HEK293 (cell line): ENCODE results near the gene MYD88.

Source experiments
- CTCF ChIA-PET: fragments of 350-600 bp; formaldehyde crosslinking; extraction: SDS; loops from one replicate; lab custom pipeline; 2021; ENCODE audit warnings: antibody characterized with exemption; lab: Yijun Ruan, JAX
- POLR2A ChIA-PET: fragments of 300-600 bp; formaldehyde crosslinking; extraction: SDS; loops from one replicate; lab custom pipeline; 2020; ENCODE audit warnings: antibody characterized with exemption, inconsistent platforms; lab: Yijun Ruan, JAX
- H3K27ac ChIP-seq: fragments of 200-500 bp; sonication (Bioruptor generic); 2 replicates; pipeline ENCODE4 v1.5.1; 2014; ENCODE audit warnings: low read depth, low read length, control low read depth, inconsistent platforms; ENCODE audit errors: extremely low read depth
- H3K36me3 ChIP-seq, 2 experiments: fragments of 200-500 bp in 1 of 2; sonication (Bioruptor generic) in 1 of 2; 1 replicate in 1 of 2; 2 replicates in 1 of 2; pipeline ENCODE4 v1.5.1; 2014 to 2017; ENCODE audit warnings: inconsistent platforms in 2 of 2, low read length in 2 of 2; ENCODE audit not compliant: control insufficient read depth in 2 of 2, insufficient read depth in 1 of 2
- H3K4me1 ChIP-seq: fragments of 200-500 bp; sonication (Bioruptor generic); 2 replicates; pipeline ENCODE4 v1.5.1; 2014; ENCODE audit warnings: mild to moderate bottlenecking, low read length, inconsistent platforms; ENCODE audit not compliant: control insufficient read depth, insufficient read depth
- H3K4me3 ChIP-seq: 2 replicates; pipeline ENCODE4 v1.5.1; 2011; ENCODE audit warnings: low read depth, mild to moderate bottlenecking, control low read depth, low read length, moderate library complexity
- H3K9me3 ChIP-seq: fragments of 200-500 bp; sonication (Bioruptor generic); 2 replicates; pipeline ENCODE4 v1.5.1; 2014; ENCODE audit warnings: low read depth, low read length, inconsistent platforms; ENCODE audit not compliant: control insufficient read depth, insufficient read depth
- BCL11B ChIP-seq: fragments of 450-650 bp; formaldehyde crosslinking; IDR thresholded peaks from 2 replicates; pipeline ENCODE4 v1.5.1; 2016; ENCODE audit warnings: low read depth, missing biosample characterization, missing genetic modification characterization
- GFI1B ChIP-seq: fragments of 450-650 bp; formaldehyde crosslinking; IDR thresholded peaks from 2 replicates; pipeline ENCODE4 v1.5.1; 2016; ENCODE audit warnings: missing biosample characterization, missing genetic modification characterization
- IKZF3 ChIP-seq: fragments of 450-650 bp; IDR thresholded peaks from 2 replicates; pipeline ENCODE4 v1.5.0; 2018; ENCODE audit warnings: missing biosample characterization, mild to moderate bottlenecking, missing genetic modification characterization, moderate library complexity
- KLF7 ChIP-seq: fragments of 450-650 bp; formaldehyde crosslinking; IDR thresholded peaks from 2 replicates; pipeline ENCODE4 v1.5.1; 2016; ENCODE audit warnings: missing biosample characterization, missing genetic modification characterization, borderline replicate concordance
- MZF1 ChIP-seq: fragments of 450-650 bp; formaldehyde crosslinking; IDR thresholded peaks from 2 replicates; pipeline ENCODE4 v1.5.1; 2017; ENCODE audit warnings: missing biosample characterization, missing genetic modification characterization, borderline replicate concordance
- OVOL3 ChIP-seq: fragments of 450-650 bp; formaldehyde crosslinking; IDR thresholded peaks from 2 replicates; pipeline ENCODE4 v1.5.1; 2016; ENCODE audit warnings: missing biosample characterization, missing genetic modification characterization
- PRDM4 ChIP-seq: fragments of 450-650 bp; formaldehyde crosslinking; IDR thresholded peaks from 2 replicates; pipeline ENCODE4 v1.5.1; 2017; ENCODE audit warnings: missing biosample characterization, missing genetic modification characterization
- SCRT2 ChIP-seq: fragments of 450-650 bp; formaldehyde crosslinking; IDR thresholded peaks from 2 replicates; pipeline ENCODE4 v1.5.1; 2016; ENCODE audit warnings: missing biosample characterization, missing genetic modification characterization
- SP3 ChIP-seq: fragments of 450-650 bp; formaldehyde crosslinking; IDR thresholded peaks from 2 replicates; pipeline ENCODE4 v1.5.1; 2016; ENCODE audit warnings: missing biosample characterization, missing genetic modification characterization
- WT1 ChIP-seq: fragments of 450-650 bp; formaldehyde crosslinking; IDR thresholded peaks from 2 replicates; pipeline ENCODE4 v1.5.1; 2016; ENCODE audit warnings: missing biosample characterization, missing genetic modification characterization
- ZBTB44 ChIP-seq: fragments of 450-650 bp; IDR thresholded peaks from 2 replicates; pipeline ENCODE4 v1.5.1; 2018; ENCODE audit warnings: missing biosample characterization, mild to moderate bottlenecking, missing genetic modification characterization
- ZBTB49 ChIP-seq: fragments of 450-650 bp; formaldehyde crosslinking; IDR thresholded peaks from 2 replicates; pipeline ENCODE4 v1.5.1; 2016; ENCODE audit warnings: missing biosample characterization, missing genetic modification characterization, low read depth
- ZNF146 ChIP-seq: fragments of 450-650 bp; formaldehyde crosslinking; IDR thresholded peaks from 2 replicates; pipeline ENCODE4 v1.5.1; 2016; ENCODE audit warnings: missing biosample characterization, missing genetic modification characterization
- ZNF24 ChIP-seq: fragments of 450-650 bp; formaldehyde crosslinking; IDR thresholded peaks from 2 replicates; pipeline ENCODE4 v1.5.1; 2016; ENCODE audit warnings: missing biosample characterization, missing genetic modification characterization
- ZNF335 ChIP-seq: fragments of 450-650 bp; formaldehyde crosslinking; conservative IDR thresholded peaks from 2 replicates; pipeline ENCODE4 v1.5.1; 2016; ENCODE audit warnings: missing biosample characterization, missing genetic modification characterization
- ZNF341 ChIP-seq: fragments of 450-650 bp; formaldehyde crosslinking; IDR thresholded peaks from 2 replicates; pipeline ENCODE4; 2016; ENCODE audit warnings: low read depth, missing biosample characterization, missing genetic modification characterization
- ZNF350 ChIP-seq: fragments of 450-650 bp; formaldehyde crosslinking; IDR thresholded peaks from 2 replicates; pipeline ENCODE4 v1.5.0; 2017; ENCODE audit warnings: missing biosample characterization, mild to moderate bottlenecking, missing genetic modification characterization
- ZNF433 ChIP-seq: fragments of 450-650 bp; formaldehyde crosslinking; IDR thresholded peaks from 2 replicates; pipeline ENCODE4 v1.5.1; 2016; ENCODE audit warnings: missing biosample characterization, missing genetic modification characterization, low read depth
- ZNF473 ChIP-seq: fragments of 450-650 bp; formaldehyde crosslinking; IDR thresholded peaks from 2 replicates; pipeline ENCODE4 v1.5.1; 2017; ENCODE audit warnings: missing biosample characterization, missing genetic modification characterization
- ZNF544 ChIP-seq: fragments of 450-650 bp; formaldehyde crosslinking; IDR thresholded peaks from 2 replicates; pipeline ENCODE4 v1.5.0; 2017; ENCODE audit warnings: missing biosample characterization, missing genetic modification characterization
- ZNF596 ChIP-seq: fragments of 450-650 bp; IDR thresholded peaks from 2 replicates; pipeline ENCODE4 v1.5.0; 2018; ENCODE audit warnings: missing biosample characterization, mild to moderate bottlenecking, missing genetic modification characterization, moderate library complexity
- ZNF664 ChIP-seq: fragments of 450-650 bp; formaldehyde crosslinking; IDR thresholded peaks from 2 replicates; pipeline ENCODE4 v1.5.1; 2016; ENCODE audit warnings: missing biosample characterization, missing genetic modification characterization
- ZXDB ChIP-seq: fragments of 450-650 bp; formaldehyde crosslinking; IDR thresholded peaks from 2 replicates; pipeline ENCODE4 v1.5.1; 2016; ENCODE audit warnings: missing biosample characterization, missing genetic modification characterization
- TF ChIP-seq, protein P1 (sequence below): fragments of 450-650 bp; formaldehyde crosslinking; IDR thresholded peaks from 2 replicates; pipeline ENCODE4 v1.5.1; 2016; ENCODE audit warnings: missing biosample characterization, missing genetic modification characterization

Gene MYD88

GRCh38 chr3:38118421-38119247 lies 19.8 kb upstream of the MYD88 start:
- CTCF ChIA-PET, result interaction anchor here (1.1 to 2.5 kb wide), 5 partner anchors 11 to 228 kb away, joined by 3 to 11 read pairs (median 4); partner anchors contain the start of gene XYLB
- POLR2A ChIA-PET, result interaction anchor here (0.5 to 2.9 kb wide), 2 partner anchors 18 to 35 kb away, joined by 3 to 11 read pairs; partner anchors contain the start of gene ACAA1
- peaks cover 0 to 39% of the 10 kb centered on the region in 2 experiments; a peak in 2 of 3 replicates for H3K36me3 ChIP-seq
- no peaks in the 10 kb centered on the region for H3K4me1 ChIP-seq
- no peak overlapping the region for H3K27ac ChIP-seq
- H3K9me3 ChIP-seq, result no peaks in the 10 kb centered on the region
- H3K4me3 ChIP-seq, result no peak overlapping the region
- no peak for TF ChIP-seq PRDM4 (tag by site-specific recombination)
- no peak for TF ChIP-seq MZF1
- TF ChIP-seq ZNF146 (tag by site-specific recombination), result no peak
- TF ChIP-seq GFI1B (tag by site-specific recombination), result no peak
- no peak for TF ChIP-seq IKZF3 (tag by site-specific recombination)
- no peak for TF ChIP-seq ZNF433 (tag by site-specific recombination)
- no peak for TF ChIP-seq ZNF350 (tag by site-specific recombination)
- no peak for TF ChIP-seq WT1 (tag by site-specific recombination)
- TF ChIP-seq OVOL3 (tag by site-specific recombination), result no peak
- no peak for TF ChIP-seq ZNF341
- no peak for TF ChIP-seq ZBTB44 (tag by site-specific recombination)
- TF ChIP-seq, protein P1, sequence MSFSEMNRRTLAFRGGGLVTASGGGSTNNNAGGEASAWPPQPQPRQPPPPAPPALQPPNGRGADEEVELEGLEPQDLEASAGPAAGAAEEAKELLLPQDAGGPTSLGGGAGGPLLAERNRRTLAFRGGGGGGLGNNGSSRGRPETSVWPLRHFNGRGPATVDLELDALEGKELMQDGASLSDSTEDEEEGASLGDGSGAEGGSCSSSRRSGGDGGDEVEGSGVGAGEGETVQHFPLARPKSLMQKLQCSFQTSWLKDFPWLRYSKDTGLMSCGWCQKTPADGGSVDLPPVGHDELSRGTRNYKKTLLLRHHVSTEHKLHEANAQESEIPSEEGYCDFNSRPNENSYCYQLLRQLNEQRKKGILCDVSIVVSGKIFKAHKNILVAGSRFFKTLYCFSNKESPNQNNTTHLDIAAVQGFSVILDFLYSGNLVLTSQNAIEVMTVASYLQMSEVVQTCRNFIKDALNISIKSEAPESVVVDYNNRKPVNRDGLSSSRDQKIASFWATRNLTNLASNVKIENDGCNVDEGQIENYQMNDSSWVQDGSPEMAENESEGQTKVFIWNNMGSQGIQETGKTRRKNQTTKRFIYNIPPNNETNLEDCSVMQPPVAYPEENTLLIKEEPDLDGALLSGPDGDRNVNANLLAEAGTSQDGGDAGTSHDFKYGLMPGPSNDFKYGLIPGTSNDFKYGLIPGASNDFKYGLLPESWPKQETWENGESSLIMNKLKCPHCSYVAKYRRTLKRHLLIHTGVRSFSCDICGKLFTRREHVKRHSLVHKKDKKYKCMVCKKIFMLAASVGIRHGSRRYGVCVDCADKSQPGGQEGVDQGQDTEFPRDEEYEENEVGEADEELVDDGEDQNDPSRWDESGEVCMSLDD (tag by site-specific recombination), result no peak
- no peak for TF ChIP-seq ZNF24 (tag by site-specific recombination)

DNA sequence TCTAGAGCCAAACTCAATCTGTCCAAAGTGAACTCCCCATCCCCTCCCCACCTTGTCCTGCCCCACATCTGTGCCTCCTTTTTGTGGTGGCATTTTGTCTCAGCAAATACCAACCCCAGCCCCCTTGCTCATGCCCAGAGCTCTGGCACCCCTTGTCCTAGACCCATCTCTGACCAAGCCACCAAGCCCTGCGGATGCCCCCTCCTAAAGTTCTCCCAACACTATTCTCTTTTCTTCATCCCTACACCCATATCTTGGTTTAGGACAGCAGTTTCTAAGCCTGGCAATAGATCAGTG lies 19.3 kb upstream of the MYD88 start:
- H3K4me3 ChIP-seq, result no peak overlapping the region
- no peak overlapping the region for H3K27ac ChIP-seq
- no peaks in the 10 kb centered on the region for H3K9me3 ChIP-seq
- POLR2A ChIA-PET, result interaction anchor here (0.5 to 2.3 kb wide), 2 partner anchors 18 to 36 kb away, joined by 3 to 11 read pairs; partner anchors contain the start of gene ACAA1
- peaks cover 0 to 42% of the 10 kb centered on the region in 2 experiments; a peak in 2 of 3 replicates for H3K36me3 ChIP-seq
- CTCF ChIA-PET, result interaction anchor here (1.4 to 2.5 kb wide), 4 partner anchors 11 to 227 kb away, joined by 3 to 11 read pairs (median 6); partner anchors contain the start of gene XYLB
- TF ChIP-seq ZNF544, result no peak
- TF ChIP-seq ZNF335, result no peak
- no peak for TF ChIP-seq ZXDB (tag by site-specific recombination)
- TF ChIP-seq SCRT2 (tag by site-specific recombination), result no peak
- no peak for TF ChIP-seq ZNF473 (tag by site-specific recombination)
- no peak for TF ChIP-seq ZNF664 (tag by site-specific recombination)
- TF ChIP-seq ZBTB49 (tag by site-specific recombination), result no peak
- no peak for TF ChIP-seq KLF7 (tag by site-specific recombination)
- no peak for TF ChIP-seq ZNF596 (tag by site-specific recombination)
- TF ChIP-seq SP3, result no peak
- TF ChIP-seq BCL11B (tag by site-specific recombination), result no peak
- no peaks in the 10 kb centered on the region for H3K4me1 ChIP-seq
